OCI-LY3 (cell line): ENCODE data around the gene ABHD17B.

Experiments used
- H2AFZ ChIP-seq: fragments of 200-600, 300-600 bp; shearing (Covaris generic); 2 replicates; pipeline ENCODE4 v1.6.0; 2014; ENCODE audit warnings: antibody characterized with exemption, low read depth, low read length
- H3K27ac ChIP-seq: fragments of 200-600, 300-600 bp; sonication (generic); 2 replicates; pipeline ENCODE4 v1.5.1; 2014; ENCODE audit warnings: mild to moderate bottlenecking, low read length, moderate library complexity, mixed read lengths
- H3K27me3 ChIP-seq: fragments of 200-600, 300-600 bp; sonication (generic); 2 replicates; pipeline ENCODE4 v1.6.1; 2014; ENCODE audit warnings: low read depth, low read length, mixed read lengths
- H3K36me3 ChIP-seq: fragments of 200-600, 300-600 bp; sonication (generic); replicated peaks from 2 replicates; pipeline ENCODE3; 2014; ENCODE audit warnings: low read depth, low read length, mixed read lengths
- H3K4me1 ChIP-seq: fragments of 300-600, 200-600 bp; sonication (generic); 2 replicates; pipeline ENCODE4 v1.6.1; 2014; ENCODE audit warnings: low read length, mixed read lengths
- H3K4me2 ChIP-seq: fragments of 200-600, 300-600 bp; sonication (generic); 2 replicates; pipeline ENCODE4 v1.6.1; 2014; ENCODE audit warnings: low read length, mixed read lengths
- H3K4me3 ChIP-seq: fragments of 300-600, 200-600 bp; sonication (generic); 2 replicates; pipeline ENCODE4 v1.5.1; 2014; ENCODE audit warnings: antibody characterized with exemption, mild to moderate bottlenecking, low read length, moderate library complexity
- H3K79me2 ChIP-seq: fragments of 300-600, 200-600 bp; shearing (Covaris generic); 2 replicates; pipeline ENCODE4 v1.6.1; 2014; ENCODE audit warnings: mild to moderate bottlenecking, low read length, mixed read lengths
- H3K9ac ChIP-seq: fragments of 300-600, 200-600 bp; shearing (Covaris generic); 2 replicates; pipeline ENCODE4 v1.6.0; 2014; ENCODE audit warnings: mild to moderate bottlenecking, low read length, moderate library complexity
- H3K9me3 ChIP-seq: fragments of 200-600, 300-600 bp; shearing (Covaris generic); 2 replicates; pipeline ENCODE4 v1.6.1; 2014; ENCODE audit warnings: low read length, mixed read lengths; ENCODE audit not compliant: insufficient read depth
- H4K20me1 ChIP-seq: fragments of 200-600, 300-600 bp; sonication (generic); 2 replicates; pipeline ENCODE4 v1.6.1; 2016; ENCODE audit warnings: low read length, mixed read lengths; ENCODE audit not compliant: insufficient read depth
- CTCF ChIP-seq: fragments of 200-600, 300-600 bp; sonication (generic); IDR thresholded peaks from 2 replicates; pipeline ENCODE4 v1.5.1; 2014; ENCODE audit warnings: antibody characterized with exemption, low read length, low read depth
- EZH2phosphoT487 ChIP-seq: fragments of 200-600 bp; shearing (Covaris generic); IDR thresholded peaks from 2 replicates; pipeline ENCODE4 v1.6.1; 2018; ENCODE audit warnings: antibody characterized with exemption, mixed run types, low read depth

ABHD17B gene

GRCh38 chr9:71830153-71830552, 80.8 kb downstream of the ABHD17B start:
- TF ChIP-seq EZH2phosphoT487 (no peak), CTCF (no peak)
- Histone ChIP-seq H3K79me2 (no peaks in the 10 kb centered on the region), H3K4me3 (no peak overlapping the region), H3K9ac (no peak overlapping the region), H3K36me3 (no peaks in the 10 kb centered on the region), H3K27ac (no peak overlapping the region), H3K4me2 (no peak overlapping the region), H2AFZ (no peak overlapping the region), H3K27me3 (no peaks in the 10 kb centered on the region), H3K4me1 (peaks cover 20% of the 10 kb centered on the region), H4K20me1 (no peaks in the 10 kb centered on the region), H3K9me3 (no peaks in the 10 kb centered on the region)

GRCh38 chr9:71826279-71826678, 84.7 kb downstream of the ABHD17B start:
- no peaks in the 10 kb centered on the region for H3K36me3 ChIP-seq
- H3K4me3 ChIP-seq = no peak overlapping the region
- H3K4me1 ChIP-seq = peaks cover 10% of the 10 kb centered on the region
- H4K20me1 ChIP-seq = no peaks in the 10 kb centered on the region
- no peaks in the 10 kb centered on the region for H3K79me2 ChIP-seq
- no peaks in the 10 kb centered on the region for H3K27me3 ChIP-seq
- TF ChIP-seq CTCF (no peak), EZH2phosphoT487 (no peak)
- no peak overlapping the region for H3K4me2 ChIP-seq
- H3K9me3 ChIP-seq = no peaks in the 10 kb centered on the region
- no peak overlapping the region for H3K27ac ChIP-seq
- no peak overlapping the region for H3K9ac ChIP-seq
- H2AFZ ChIP-seq = no peak overlapping the region

GRCh38 chr9:71824257-71824656, 86.7 kb downstream of the ABHD17B start:
- Histone ChIP-seq H3K4me2 (no peak overlapping the region), H3K27ac (no peak overlapping the region), H3K9ac (no peak overlapping the region), H3K79me2 (no peaks in the 10 kb centered on the region), H3K9me3 (no peaks in the 10 kb centered on the region), H3K4me1 (no peaks in the 10 kb centered on the region), H3K4me3 (no peak overlapping the region), H2AFZ (no peak overlapping the region), H3K36me3 (no peaks in the 10 kb centered on the region), H3K27me3 (no peaks in the 10 kb centered on the region), H4K20me1 (no peaks in the 10 kb centered on the region)
- TF ChIP-seq EZH2phosphoT487 = no peak
- no peak for TF ChIP-seq CTCF

GRCh38 chr9:71822935-71823334, 88.1 kb downstream of the ABHD17B start:
- no peaks in the 10 kb centered on the region for H3K4me1 ChIP-seq
- H3K9ac ChIP-seq = no peak overlapping the region
- TF ChIP-seq CTCF (no peak), EZH2phosphoT487 (no peak)
- H3K4me3 ChIP-seq = no peak overlapping the region
- H3K36me3 ChIP-seq = no peaks in the 10 kb centered on the region
- no peaks in the 10 kb centered on the region for H4K20me1 ChIP-seq
- H2AFZ ChIP-seq = no peak overlapping the region
- no peaks in the 10 kb centered on the region for H3K27me3 ChIP-seq
- H3K4me2 ChIP-seq = no peak overlapping the region
- H3K9me3 ChIP-seq = no peaks in the 10 kb centered on the region
- H3K27ac ChIP-seq = no peak overlapping the region
- no peaks in the 10 kb centered on the region for H3K79me2 ChIP-seq
